ENCODE data around the gene FHOD3.

FHOD3 gene

GRCh38 chr18:36672437-36673344, 375.2 kb downstream of the FHOD3 start:
- peak; percentile 13 for DNase-seq

DNA sequence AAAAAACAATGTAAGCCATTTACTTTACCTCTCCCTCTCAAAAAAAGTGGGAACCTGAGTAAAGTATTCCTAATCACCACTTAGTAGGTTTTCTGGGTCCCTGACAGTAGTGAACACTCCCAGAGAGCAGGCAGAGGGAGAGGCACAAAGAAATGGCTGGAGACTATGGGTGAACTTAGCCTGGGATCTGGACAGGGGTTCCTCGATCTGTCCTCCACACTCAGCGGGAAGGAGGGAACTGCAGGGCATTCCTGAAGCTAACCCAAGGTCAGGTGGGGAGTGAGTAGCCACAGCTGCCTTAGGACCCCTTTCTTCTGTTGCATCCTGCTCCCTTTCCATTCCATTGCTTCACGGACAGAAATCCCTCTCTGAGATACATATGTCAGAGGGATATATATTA, 375.9 kb downstream of the FHOD3 start:
- no peak for DNase-seq

DNA sequence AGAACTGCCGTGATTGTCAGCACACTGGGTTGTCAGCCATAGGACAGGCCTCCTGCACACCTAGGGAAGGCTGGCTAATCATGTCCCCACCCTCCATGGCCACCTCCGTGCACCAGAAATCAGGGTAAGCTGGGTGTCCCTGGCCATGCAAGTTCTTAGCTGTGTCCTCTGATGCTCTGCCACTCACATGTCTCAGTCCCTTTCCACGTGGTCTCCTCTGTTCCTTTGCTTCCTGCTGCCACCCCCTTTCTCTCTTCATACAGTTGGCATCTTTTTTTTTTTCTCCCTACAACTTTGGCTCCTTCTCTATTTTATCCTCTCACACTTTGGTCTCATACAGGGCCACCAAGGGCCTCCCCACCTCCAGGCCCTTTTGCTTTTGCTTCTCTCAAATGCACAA, 377.6 kb downstream of the FHOD3 start:
- no peak for DNase-seq

- DNase-seq = no peak
These were observed 378.0 kb downstream of the FHOD3 start for GRCh38 chr18:36675542-36675941.

- DNase-seq = no peak
These were observed 379.1 kb downstream of the FHOD3 start for GRCh38 chr18:36676629-36677028.

DNA sequence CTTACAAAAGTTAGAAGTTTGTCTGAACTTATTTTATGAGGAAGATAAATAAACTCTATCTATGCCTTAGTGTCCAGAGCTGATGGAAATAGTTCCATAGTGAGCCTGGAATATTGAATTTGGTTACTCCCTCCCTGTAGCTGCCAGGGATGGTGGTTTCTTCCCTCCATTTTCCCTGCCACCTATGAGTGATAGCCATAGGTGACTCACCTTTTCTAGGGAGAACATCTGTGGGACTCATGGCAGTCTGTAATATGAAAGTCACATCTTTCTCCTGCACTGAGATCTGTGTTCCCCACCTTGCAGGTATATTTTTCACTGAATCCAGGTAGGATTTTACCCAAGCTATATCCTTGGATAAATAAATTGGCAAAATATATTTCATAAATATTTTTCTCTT, 382.5 kb downstream of the FHOD3 start:
- DNase-seq = no peak

- no peak for DNase-seq
These were observed 388.1 kb downstream of the FHOD3 start for GRCh38 chr18:36685580-36685979.

- peak; percentile 66 for DNase-seq
These were observed 390.8 kb downstream of the FHOD3 start for GRCh38 chr18:36688020-36688965.

DNA sequence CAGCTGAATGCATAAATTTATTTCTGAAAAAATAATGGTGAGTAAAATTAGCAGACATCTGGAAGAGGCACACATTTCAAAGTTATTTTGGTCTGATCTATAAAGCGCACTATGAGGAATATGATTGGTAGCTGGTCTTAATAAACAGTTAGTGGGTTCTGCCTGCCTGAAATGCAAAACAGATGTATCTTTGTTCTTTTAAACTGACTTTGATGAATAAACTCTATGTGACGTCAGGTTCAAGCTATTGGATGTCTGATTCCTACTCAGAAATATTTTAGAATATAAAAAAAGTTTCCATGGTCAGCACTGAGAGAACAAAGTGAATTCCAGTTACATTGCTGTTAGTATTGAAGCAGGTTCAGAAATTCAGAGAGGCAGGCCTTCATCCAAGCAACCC, 394.9 kb downstream of the FHOD3 start:
- peak; percentile 95 for DNase-seq

DNA sequence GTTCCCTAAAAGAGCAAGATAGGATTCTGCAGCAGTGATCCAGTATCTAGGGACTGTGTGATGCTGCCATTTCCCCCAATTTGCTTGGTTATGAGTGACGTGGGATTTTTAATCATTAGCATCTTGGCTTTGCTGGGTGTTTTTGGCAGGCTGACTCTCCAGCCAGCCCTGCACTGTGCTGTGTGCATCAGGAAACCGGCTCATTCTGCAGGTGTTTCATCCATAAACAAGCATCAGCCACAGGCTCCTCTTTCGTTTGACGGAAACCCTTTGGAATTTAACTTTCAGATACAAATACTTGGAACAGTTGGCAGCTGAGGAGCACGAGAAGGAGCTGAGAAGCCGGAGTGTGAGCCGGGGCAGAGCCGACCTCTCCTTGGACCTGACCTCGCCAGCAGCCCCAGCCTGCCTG, 395.4 kb downstream of the FHOD3 start:
- DNase-seq = peak; percentile 64

GRCh38 chr18:36693931-36694620, 396.6 kb downstream of the FHOD3 start:
- DNase-seq = peak; percentile 48

- DNase-seq = no peak
These were observed 398.3 kb downstream of the FHOD3 start for GRCh38 chr18:36695806-36696205.

GRCh38 chr18:36697905-36698304, 400.4 kb downstream of the FHOD3 start:
- peak; percentile 90 for DNase-seq

- no peak for DNase-seq
These were observed 403.4 kb downstream of the FHOD3 start for GRCh38 chr18:36700955-36701354.

DNA sequence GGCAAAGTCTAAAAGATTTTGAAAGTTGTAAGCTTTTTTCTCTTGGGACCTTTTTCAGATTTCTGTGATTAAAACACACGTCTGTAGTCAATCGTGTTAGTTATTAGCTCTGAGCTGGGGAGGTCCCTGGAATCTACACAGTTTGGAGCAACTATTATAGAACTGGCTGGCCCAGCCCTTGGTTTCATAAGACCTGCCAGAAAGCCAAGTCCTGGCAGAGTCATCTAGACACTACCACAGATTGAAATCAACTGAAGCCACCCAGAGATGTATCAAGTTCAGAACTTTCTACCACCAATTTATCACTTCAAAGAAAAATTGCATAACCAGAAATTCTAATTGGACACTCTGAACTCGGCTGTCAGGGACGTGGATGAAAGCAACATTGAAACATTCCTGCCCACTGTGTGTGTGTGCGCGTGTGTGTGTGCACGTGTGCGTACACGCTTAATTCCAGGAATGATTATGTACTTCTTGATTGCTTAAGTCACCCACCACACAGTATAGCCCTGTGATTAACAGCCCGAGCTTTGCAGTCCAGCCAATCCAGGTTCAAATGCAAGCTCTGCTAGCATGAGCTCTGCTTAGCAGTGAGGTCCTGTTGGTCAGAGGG, 405.0 kb downstream of the FHOD3 start:
- DNase-seq = peak; percentile 48

DNA sequence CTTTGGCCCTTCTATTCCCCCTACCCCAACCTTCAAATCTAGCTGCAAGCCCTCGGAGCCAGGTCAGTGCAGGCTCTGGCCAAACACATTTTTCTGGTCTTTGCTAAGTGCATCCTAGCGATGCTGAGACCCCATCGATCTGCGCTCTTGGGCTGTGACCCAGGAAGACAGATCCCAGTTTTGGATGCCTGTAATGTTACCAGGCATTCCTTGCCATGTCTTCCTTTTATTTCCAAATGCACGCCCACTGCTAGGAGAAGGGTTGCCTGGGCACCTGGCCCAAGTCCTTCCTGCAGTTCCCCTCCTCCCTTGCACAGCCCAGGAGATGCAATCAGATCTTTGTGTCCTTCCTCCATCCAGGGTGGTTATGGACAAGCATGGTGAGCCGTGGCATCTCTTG, 406.6 kb downstream of the FHOD3 start:
- no peak for DNase-seq

GRCh38 chr18:36706134-36706881, 408.8 kb downstream of the FHOD3 start:
- DNase-seq = peak; percentile 61

DNA sequence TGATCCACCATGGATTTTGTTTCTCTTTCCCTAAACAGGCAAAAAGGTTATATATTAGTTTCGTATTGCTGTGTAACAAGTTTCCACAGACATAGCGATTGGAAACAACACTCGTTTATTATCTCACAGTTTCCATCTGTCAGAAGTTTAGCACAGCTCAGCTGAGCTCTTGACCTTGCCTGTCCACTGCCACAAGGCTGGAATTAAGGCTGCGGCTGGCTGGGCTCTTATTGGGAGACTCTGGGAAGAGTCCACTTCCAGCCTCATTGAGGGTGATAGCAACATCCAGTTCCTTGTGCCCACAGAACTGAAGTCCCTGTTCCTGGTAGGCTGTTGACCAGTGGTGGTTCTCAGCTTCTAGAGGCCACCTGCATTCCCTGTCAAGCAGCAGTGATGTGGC, 410.9 kb downstream of the FHOD3 start:
- no peak for DNase-seq

- DNase-seq = no peak
These were observed 411.8 kb downstream of the FHOD3 start for GRCh38 chr18:36709315-36709714.

- no peak for DNase-seq
These were observed 413.7 kb downstream of the FHOD3 start for GRCh38 chr18:36711014-36711725.

Data from fibroblast of skin of abdomen (primary cell).